ENCODE results near the gene ZBTB2.

The ZBTB2 gene

GRCh38 chr6:151436802-151437201 is 45.4 kb upstream of the ZBTB2 start:
- H3K4me3 ChIP-seq (ENCODE audit: low read depth, low read length): no peak overlapping the region
- no peak for TF ChIP-seq CTCF (IDR thresholded peaks at IDR 0.05)
- H3K27me3 ChIP-seq (ENCODE audit: control insufficient read depth, insufficient read depth, low read length): no peaks in the 10 kb centered on the region
- H3K79me2 ChIP-seq: peaks cover 16% of the 10 kb centered on the region
- no peak overlapping the region for H3K27ac ChIP-seq
- H2AFZ ChIP-seq: no peak overlapping the region
- no peaks in the 10 kb centered on the region for H3K9me3 ChIP-seq (ENCODE audit: control insufficient read depth, low read length)
- H3K36me3 ChIP-seq (ENCODE audit: control insufficient read depth, insufficient read depth, low read length): no peaks in the 10 kb centered on the region
- no peaks in the 10 kb centered on the region for H3K4me1 ChIP-seq
- no peak overlapping the region for H3K4me2 ChIP-seq (ENCODE audit: low read length)
- no peak overlapping the region for H3K9ac ChIP-seq

GRCh38 chr6:151436300-151436699 is 44.9 kb upstream of the ZBTB2 start:
- Histone ChIP-seq H3K9me3 (ENCODE audit: control insufficient read depth, low read length) (no peaks in the 10 kb centered on the region), H3K9ac (no peak overlapping the region), H3K4me3 (ENCODE audit: low read depth, low read length) (no peak overlapping the region), H2AFZ (no peak overlapping the region), H3K4me1 (no peaks in the 10 kb centered on the region), H3K4me2 (ENCODE audit: low read length) (no peak overlapping the region), H3K36me3 (ENCODE audit: control insufficient read depth, insufficient read depth, low read length) (no peaks in the 10 kb centered on the region), H3K79me2 (peaks cover 12% of the 10 kb centered on the region), H3K27ac (no peak overlapping the region), H3K27me3 (ENCODE audit: control insufficient read depth, insufficient read depth, low read length) (no peaks in the 10 kb centered on the region)
- TF ChIP-seq CTCF (IDR thresholded peaks at IDR 0.05): no peak

GRCh38 chr6:151434369-151434768 is 43.0 kb upstream of the ZBTB2 start:
- no peak overlapping the region for H2AFZ ChIP-seq
- H3K27me3 ChIP-seq (ENCODE audit: control insufficient read depth, insufficient read depth, low read length): no peaks in the 10 kb centered on the region
- no peak overlapping the region for H3K27ac ChIP-seq
- no peaks in the 10 kb centered on the region for H3K36me3 ChIP-seq (ENCODE audit: control insufficient read depth, insufficient read depth, low read length)
- no peak overlapping the region for H3K4me3 ChIP-seq (ENCODE audit: low read depth, low read length)
- H3K4me1 ChIP-seq: no peaks in the 10 kb centered on the region
- no peaks in the 10 kb centered on the region for H3K79me2 ChIP-seq
- H3K9ac ChIP-seq: no peak overlapping the region
- no peaks in the 10 kb centered on the region for H3K9me3 ChIP-seq (ENCODE audit: control insufficient read depth, low read length)
- no peak overlapping the region for H3K4me2 ChIP-seq (ENCODE audit: low read length)
- TF ChIP-seq CTCF (IDR thresholded peaks at IDR 0.05): no peak

GRCh38 chr6:151432651-151433050 is 41.3 kb upstream of the ZBTB2 start:
- no peak for TF ChIP-seq CTCF (IDR thresholded peaks at IDR 0.05)
- no peak overlapping the region for H2AFZ ChIP-seq
- no peak overlapping the region for H3K27ac ChIP-seq
- H3K4me2 ChIP-seq (ENCODE audit: low read length): no peak overlapping the region
- H3K4me3 ChIP-seq (ENCODE audit: low read depth, low read length): no peak overlapping the region
- H3K4me1 ChIP-seq: no peaks in the 10 kb centered on the region
- H3K27me3 ChIP-seq (ENCODE audit: control insufficient read depth, insufficient read depth, low read length): no peaks in the 10 kb centered on the region
- no peak overlapping the region for H3K9ac ChIP-seq
- H3K79me2 ChIP-seq: no peaks in the 10 kb centered on the region
- no peaks in the 10 kb centered on the region for H3K36me3 ChIP-seq (ENCODE audit: control insufficient read depth, insufficient read depth, low read length)
- no peaks in the 10 kb centered on the region for H3K9me3 ChIP-seq (ENCODE audit: control insufficient read depth, low read length)

- Histone ChIP-seq H3K4me1 (no peaks in the 10 kb centered on the region), H3K27me3 (ENCODE audit: control insufficient read depth, insufficient read depth, low read length) (no peaks in the 10 kb centered on the region), H2AFZ (no peak overlapping the region), H3K9ac (no peak overlapping the region), H3K4me2 (ENCODE audit: low read length) (no peak overlapping the region), H3K4me3 (ENCODE audit: low read depth, low read length) (no peak overlapping the region), H3K27ac (no peak overlapping the region), H3K36me3 (ENCODE audit: control insufficient read depth, insufficient read depth, low read length) (no peaks in the 10 kb centered on the region), H3K79me2 (no peaks in the 10 kb centered on the region), H3K9me3 (ENCODE audit: control insufficient read depth, low read length) (no peaks in the 10 kb centered on the region)
- TF ChIP-seq CTCF (IDR thresholded peaks at IDR 0.05): no peak
Observed at GRCh38 chr6:151431337-151431736, 40.0 kb upstream of the ZBTB2 start.

Measured in parathyroid adenoma (tissue), 2 donors.